Fibroblast of the aortic adventitia (primary cell): ENCODE results near the gene SOCS2. TPM values are rescaled to one million over a fixed set of nuclear protein-coding genes. Genes with fewer than 3 reads are reported as not detected.

Experiments used
- DNase-seq: peaks from one replicate; pipeline ENCODE4 v3.0.0-alpha.2; 2010; ENCODE audit warnings: low read depth
- H3K4me3 ChIP-seq: 2 replicates; pipeline ENCODE4 v1.5.1; 2011; ENCODE audit warnings: low read depth, mild to moderate bottlenecking, control low read depth, low read length, moderate library complexity
- CTCF ChIP-seq: IDR thresholded peaks from 2 replicates; pipeline ENCODE4 v1.5.1; 2011; ENCODE audit warnings: mild to moderate bottlenecking, low read length, control low read depth, inconsistent platforms; ENCODE audit not compliant: insufficient read depth
- total RNA-seq: library from RNA; depleted of rRNA; stranded (reverse); fragments of >200 nt; gene quantifications from 2 replicates; pipeline ENCODE4 v1.2.3, GENCODE V29; 2012; ENCODE audit warnings: low replicate concordance

The SOCS2 gene
- total RNA-seq, 1 donor, result 6.3 TPM

GRCh38 chr12:93573552-93574223 is 1.2 kb downstream of the SOCS2 start:
- TF ChIP-seq CTCF, result no peak
- H3K4me3 ChIP-seq, result peak overlapping the region; percentile 77
- DNase-seq, result peak; percentile 25

GRCh38 chr12:93577222-93577621 is 4.7 kb downstream of the SOCS2 start:
- no peak for TF ChIP-seq CTCF
- DNase-seq, result no peak
- no peak overlapping the region for H3K4me3 ChIP-seq

GRCh38 chr12:93578221-93578620 is 5.7 kb downstream of the SOCS2 start:
- H3K4me3 ChIP-seq, result no peak overlapping the region
- DNase-seq, result no peak
- TF ChIP-seq CTCF, result no peak

GRCh38 chr12:93580682-93581081 is 8.2 kb downstream of the SOCS2 start:
- no peak overlapping the region for H3K4me3 ChIP-seq
- no peak for TF ChIP-seq CTCF
- no peak for DNase-seq

GRCh38 chr12:93581370-93581769 is 8.9 kb downstream of the SOCS2 start:
- no peak overlapping the region for H3K4me3 ChIP-seq
- no peak for TF ChIP-seq CTCF
- DNase-seq, result no peak

- DNase-seq, result no peak
- TF ChIP-seq CTCF, result no peak
- no peak overlapping the region for H3K4me3 ChIP-seq
Measured at GRCh38 chr12:93582351-93582750, 9.9 kb downstream of the SOCS2 start.
